ENCODE data around the gene FARS2.

FARS2 gene

DNA sequence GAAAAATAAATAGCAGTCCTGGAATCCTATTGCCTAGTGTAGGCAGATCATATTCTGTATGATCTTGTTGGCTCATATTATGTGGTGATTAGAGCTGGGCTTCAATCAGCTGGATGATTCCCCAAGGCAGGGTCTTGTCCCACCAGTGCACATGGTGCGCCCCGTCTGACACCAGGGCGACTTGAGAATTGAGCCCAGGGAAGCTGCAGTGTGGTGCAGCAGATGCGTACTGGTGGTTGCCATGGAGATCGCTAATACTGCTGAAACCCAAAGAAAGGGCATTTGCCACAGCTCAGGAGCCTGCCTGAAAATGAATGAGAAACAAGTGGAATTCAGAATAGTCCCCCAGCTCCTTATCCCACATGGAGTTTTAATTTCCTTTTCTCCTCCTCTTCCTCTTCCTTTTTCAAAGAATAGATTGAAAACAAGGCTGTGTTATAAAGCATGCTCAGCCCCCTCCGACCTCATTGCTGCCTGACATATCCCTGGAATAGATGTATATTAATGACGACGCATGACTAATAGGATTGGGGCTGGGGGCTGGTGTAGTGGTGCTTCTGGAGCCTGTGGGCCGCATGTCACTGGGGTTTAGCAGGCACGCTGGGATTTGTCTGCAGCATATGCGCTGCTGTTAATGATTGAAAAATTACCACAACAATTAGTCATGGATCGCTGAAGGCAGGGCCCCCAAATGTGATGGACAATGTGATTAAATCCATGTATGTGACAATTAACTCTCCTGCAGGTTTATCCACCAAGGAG lies 210.5 kb downstream of the FARS2 start:
- no peak for DNase-seq

GRCh38 chr6:5472571-5472970 lies 211.3 kb downstream of the FARS2 start:
- no peak for DNase-seq

DNA sequence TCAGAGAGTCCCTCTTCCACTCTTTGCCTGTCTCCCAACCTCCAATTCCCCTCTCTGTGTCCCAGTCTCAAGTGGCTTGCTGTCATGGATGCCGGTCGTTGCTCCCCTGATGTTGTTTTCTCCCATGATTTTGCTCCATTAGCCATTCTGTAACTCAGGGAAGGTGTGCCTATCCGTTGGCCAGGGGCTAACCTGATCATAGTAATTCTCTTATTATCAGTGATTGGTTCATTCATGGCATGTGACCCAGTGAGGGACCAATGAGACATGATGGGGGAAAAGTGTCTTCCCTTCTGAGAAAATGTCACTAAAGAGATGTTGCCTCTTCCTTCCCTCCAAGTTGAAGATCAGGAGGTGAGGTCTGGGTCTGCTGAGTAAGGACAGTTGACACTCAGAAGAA lies 214.5 kb downstream of the FARS2 start:
- no peak for DNase-seq

DNA sequence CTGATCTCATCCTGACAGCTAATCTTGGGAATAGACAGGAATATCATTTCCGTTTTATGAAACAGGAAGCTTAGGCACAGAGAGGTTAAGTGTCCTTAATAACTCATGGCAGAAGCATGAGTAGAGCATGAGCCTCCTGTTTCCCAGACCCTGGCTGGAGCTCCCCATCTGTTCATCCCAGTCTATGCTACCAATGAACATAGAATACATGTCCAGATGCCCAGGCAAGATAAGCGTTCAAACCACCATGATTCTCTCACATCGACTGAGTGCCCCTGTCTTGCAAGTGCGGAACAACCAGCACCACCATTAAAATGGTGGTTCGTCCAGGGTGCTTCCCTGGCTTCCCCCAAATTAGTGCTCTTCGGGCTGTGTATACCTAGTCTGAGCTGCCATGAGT lies 217.1 kb downstream of the FARS2 start:
- no peak for DNase-seq

GRCh38 chr6:5481033-5481432 lies 219.7 kb downstream of the FARS2 start:
- DNase-seq, result no peak

GRCh38 chr6:5481750-5482149 lies 220.4 kb downstream of the FARS2 start:
- DNase-seq, result no peak

DNA sequence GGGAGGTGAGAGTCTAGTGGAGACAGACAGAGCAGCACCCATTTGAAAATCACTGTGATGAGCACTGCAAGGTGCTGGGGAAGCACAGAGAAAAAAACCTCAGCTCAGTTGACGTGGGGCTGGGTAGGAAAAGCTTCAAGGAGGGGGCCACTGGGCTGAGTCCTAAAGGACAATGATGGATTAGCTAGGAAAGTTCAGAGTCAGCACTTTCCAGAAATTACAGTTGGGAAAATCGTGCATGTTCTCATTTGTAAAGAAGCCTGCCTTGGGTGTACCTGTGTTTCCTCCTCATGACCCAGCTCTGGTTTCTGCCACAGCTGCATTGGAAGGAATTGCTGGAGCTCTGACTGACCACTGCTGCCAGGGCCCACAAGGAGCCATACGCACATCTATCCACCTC lies 221.3 kb downstream of the FARS2 start:
- DNase-seq, result no peak

GRCh38 chr6:5484692-5485091 lies 223.4 kb downstream of the FARS2 start:
- DNase-seq, result no peak

GRCh38 chr6:5486214-5486613 lies 224.9 kb downstream of the FARS2 start:
- no peak for DNase-seq

DNA sequence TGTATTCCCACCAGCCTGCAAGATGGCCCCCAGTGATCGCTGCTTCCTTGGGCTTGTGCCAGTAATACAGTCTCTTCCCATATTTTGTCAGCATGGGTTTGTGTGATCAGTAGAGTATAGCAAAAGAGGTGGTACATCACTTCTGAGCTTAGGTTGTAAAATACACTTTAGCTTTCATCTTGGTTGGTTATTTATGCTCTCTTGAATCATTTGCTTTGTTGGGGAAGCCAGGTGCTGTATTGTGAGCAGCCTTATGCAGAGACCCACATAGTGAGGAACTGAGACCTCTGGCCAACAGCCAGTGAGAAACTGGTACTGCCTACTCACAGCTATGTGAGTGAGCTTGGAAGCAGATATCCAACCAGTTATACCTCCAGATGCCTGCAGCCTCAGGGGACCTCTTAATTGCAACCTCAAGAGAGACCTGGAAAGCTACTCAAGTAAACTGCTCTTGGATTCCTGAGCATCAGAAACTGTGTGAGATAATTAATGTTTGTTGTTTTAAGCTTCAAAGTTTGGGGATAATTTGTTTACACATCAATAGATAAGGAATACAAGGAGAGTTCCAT lies 229.3 kb downstream of the FARS2 start:
- no peak for DNase-seq

- DNase-seq, result no peak
Measured at GRCh38 chr6:5492356-5492755, 231.0 kb downstream of the FARS2 start.

- no peak for DNase-seq
Measured at GRCh38 chr6:5493806-5494205, 232.5 kb downstream of the FARS2 start.

GRCh38 chr6:5497896-5498578 lies 236.7 kb downstream of the FARS2 start:
- DNase-seq, result no peak

DNA sequence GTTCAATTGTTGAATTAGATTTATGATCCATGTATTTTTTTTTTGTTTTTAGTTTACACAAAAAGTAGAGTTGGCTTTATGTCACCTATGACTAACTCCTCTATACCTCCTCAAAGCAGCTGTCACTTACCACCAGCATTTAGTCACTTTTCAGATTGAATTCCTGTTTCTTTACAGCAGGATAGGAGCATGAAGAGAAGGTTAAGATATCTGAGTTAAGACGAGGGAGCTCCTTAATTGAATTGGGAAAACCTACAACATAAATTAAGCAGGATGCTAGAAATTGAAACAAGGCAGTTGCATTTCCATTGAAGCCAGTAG lies 237.2 kb downstream of the FARS2 start:
- DNase-seq, result no peak

- DNase-seq, result no peak
Measured at GRCh38 chr6:5499644-5500306, 238.5 kb downstream of the FARS2 start.

DNA sequence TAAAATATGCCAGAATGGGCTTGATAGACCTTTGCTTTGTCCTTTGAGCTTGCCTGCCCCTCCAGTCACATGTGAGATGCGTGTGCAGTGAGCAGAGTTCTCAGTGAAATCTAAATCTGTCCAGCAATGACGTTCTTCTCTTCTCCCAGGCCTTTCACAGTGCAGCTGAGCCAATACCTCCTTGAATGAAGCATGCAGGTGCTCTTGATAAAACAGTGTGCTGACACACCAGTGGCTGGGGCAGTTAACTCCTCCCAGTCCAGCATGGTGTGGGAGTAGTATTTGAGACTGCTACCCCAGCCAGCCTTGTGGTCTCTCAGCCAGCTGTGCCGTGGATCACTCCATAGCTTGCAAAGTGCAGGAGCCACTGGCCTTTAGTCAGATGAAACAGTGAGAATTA lies 240.5 kb downstream of the FARS2 start:
- no peak for DNase-seq

GRCh38 chr6:5504078-5504477 lies 242.8 kb downstream of the FARS2 start:
- no peak for DNase-seq

DNA sequence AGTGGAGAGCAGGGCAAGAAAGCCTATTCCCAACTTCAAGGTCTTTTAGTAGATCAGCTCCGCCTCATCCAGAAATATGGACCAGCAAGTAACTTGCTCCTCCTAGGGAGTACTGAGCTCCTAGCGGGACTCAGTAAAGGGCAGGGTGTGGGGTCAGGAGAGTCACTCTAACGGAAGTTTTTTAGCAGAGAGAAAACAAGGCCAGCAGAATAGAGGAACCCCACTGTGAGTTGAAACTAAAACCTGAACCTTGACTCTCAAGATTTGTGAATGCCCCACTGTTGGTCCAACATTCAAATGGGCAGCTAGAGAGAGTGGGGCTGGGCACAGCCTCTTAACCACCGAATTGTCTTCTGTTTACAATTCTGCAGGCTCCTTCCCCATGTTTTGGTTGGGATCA lies 244.8 kb downstream of the FARS2 start:
- DNase-seq, result no peak

- DNase-seq, result no peak
Measured at GRCh38 chr6:5506597-5506996, 245.3 kb downstream of the FARS2 start.

DNA sequence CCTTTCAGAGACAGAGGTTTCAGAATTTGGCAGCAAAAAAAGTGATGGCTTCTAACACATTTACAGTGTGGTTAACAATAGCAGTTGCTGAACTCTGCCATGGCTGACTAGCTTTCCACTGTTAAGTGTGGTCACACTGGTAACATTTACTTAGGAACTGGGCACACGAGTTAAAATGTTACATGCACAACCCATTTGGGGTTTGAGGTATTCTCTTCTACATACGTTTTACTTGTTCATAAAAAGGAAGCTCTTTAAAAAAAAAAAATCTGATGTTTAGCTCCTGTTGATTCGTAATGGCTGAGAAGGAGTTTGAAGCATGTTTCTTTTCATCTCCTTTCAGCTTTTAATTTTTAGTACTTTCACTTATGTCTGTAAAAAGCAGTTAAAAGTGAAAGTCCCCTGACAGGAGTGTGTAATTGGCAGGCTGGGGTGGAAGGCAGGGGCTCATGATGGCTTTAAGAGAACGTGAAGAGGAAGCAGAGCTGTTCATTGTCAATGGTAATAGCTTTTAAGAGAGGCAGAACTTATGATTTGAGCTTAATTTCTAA lies 245.9 kb downstream of the FARS2 start:
- no peak for DNase-seq

DNA sequence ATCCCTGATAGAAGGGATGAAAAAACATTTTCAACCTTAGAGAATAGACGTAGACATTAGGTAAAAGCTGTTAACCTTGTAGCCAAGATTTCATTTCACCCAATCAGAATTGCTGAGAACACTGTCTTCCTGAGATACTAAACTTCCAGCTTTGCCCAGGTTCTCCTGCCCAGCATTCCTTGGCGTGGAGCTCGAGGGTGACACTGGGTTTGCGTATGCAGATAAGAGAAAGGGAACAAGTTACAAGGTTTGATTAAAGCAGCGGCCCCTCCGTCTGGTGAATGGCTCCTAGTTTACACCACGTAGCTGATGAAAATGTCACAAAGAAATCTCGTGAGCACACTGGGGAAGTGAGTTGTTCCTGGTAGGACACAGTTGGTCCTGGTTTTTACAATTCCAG lies 247.8 kb downstream of the FARS2 start:
- no peak for DNase-seq

DNA sequence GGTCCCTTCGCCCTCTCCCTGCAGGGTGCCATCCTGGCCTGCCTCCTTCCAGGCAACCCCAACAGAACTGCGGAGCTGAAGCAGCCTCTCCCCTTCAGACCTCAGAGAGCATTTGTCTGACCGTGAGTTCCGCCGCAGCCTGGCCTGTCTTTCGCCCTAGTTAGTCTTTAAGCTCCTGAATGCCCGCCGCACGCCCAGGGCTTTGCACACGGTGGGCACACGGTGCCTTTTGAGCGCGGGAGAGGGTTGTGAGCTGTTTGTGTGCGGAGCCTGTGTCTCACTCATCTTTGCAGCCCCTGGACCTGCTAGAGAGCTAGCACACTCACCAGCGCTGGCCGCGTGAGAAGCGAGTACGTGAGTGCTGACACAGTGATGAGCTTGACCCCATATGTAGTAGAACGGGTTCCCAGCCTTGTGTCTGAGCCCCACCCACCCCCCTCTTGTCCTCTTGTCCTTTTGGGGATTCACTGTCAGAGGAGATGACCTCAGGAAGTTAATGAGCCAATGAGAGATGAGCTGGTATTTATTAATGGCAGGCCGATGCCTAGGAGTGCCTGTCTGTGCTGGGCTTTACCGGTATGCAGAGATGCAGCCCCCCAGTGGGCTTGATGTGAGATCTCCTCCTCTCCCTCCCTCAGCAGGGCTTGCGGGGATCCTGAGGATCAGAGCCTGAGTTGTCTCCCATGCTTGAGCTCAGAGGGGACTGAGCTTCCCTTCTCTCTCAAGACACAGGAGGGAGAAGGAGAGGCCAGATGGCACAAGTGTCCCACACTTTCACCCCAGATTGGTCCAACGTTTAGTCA lies 249.2 kb downstream of the FARS2 start:
- DNase-seq, result no peak

GRCh38 chr6:5511954-5512353 lies 250.6 kb downstream of the FARS2 start:
- DNase-seq, result no peak

All from activated gamma-delta T cell treated with Interleukin-2 at 50 U/mL for 16 hours (primary cell).